ENCODE data around the gene ARMH4.

Gene ARMH4

GRCh38 chr14:58055497-58056010, 96.5 kb downstream of the ARMH4 start:
- no peak for DNase-seq (ENCODE audit: low spot score)

GRCh38 chr14:58054100-58054499, 97.9 kb downstream of the ARMH4 start:
- no peak for DNase-seq (ENCODE audit: low spot score)

GRCh38 chr14:58048219-58048618, 103.8 kb downstream of the ARMH4 start:
- no peak for DNase-seq (ENCODE audit: low spot score)

- DNase-seq (ENCODE audit: low spot score), result no peak
Measured at GRCh38 chr14:58027904-58028303, 124.1 kb downstream of the ARMH4 start.

GRCh38 chr14:58026967-58027366, 125.0 kb downstream of the ARMH4 start:
- DNase-seq (ENCODE audit: low spot score), result no peak

GRCh38 chr14:58026219-58026618, 125.8 kb downstream of the ARMH4 start:
- DNase-seq (ENCODE audit: low spot score), result no peak

- no peak for DNase-seq (ENCODE audit: low spot score)
Measured at GRCh38 chr14:58014778-58015177, 137.2 kb downstream of the ARMH4 start.

GRCh38 chr14:58002618-58003017, 149.4 kb downstream of the ARMH4 start:
- no peak for DNase-seq (ENCODE audit: low spot score)

- DNase-seq (ENCODE audit: low spot score), result no peak
Measured at GRCh38 chr14:57999979-58000378, 152.0 kb downstream of the ARMH4 start.

GRCh38 chr14:57999471-57999870, 152.5 kb downstream of the ARMH4 start:
- no peak for DNase-seq (ENCODE audit: low spot score)

- DNase-seq (ENCODE audit: low spot score), result no peak
Measured at GRCh38 chr14:57998766-57999165, 153.2 kb downstream of the ARMH4 start.

- DNase-seq (ENCODE audit: low spot score), result no peak
Measured at GRCh38 chr14:57991353-57991752, 160.7 kb downstream of the ARMH4 start.

- DNase-seq (ENCODE audit: low spot score), result no peak
Measured at GRCh38 chr14:57988445-57988844, 163.6 kb downstream of the ARMH4 start.

GRCh38 chr14:57987596-57988300, 164.3 kb downstream of the ARMH4 start:
- DNase-seq (ENCODE audit: low spot score), result no peak

GRCh38 chr14:57987051-57987450, 165.0 kb downstream of the ARMH4 start:
- DNase-seq (ENCODE audit: low spot score), result no peak

- DNase-seq (ENCODE audit: low spot score), result no peak
Measured at GRCh38 chr14:57982804-57983634, 169.0 kb downstream of the ARMH4 start.

- DNase-seq (ENCODE audit: low spot score), result no peak
Measured at GRCh38 chr14:57981817-57982560, 170.0 kb downstream of the ARMH4 start.

GRCh38 chr14:57979376-57980048, 172.5 kb downstream of the ARMH4 start:
- no peak for DNase-seq (ENCODE audit: low spot score)

GRCh38 chr14:57976701-57977100, 175.3 kb downstream of the ARMH4 start:
- DNase-seq (ENCODE audit: low spot score), result no peak

- DNase-seq (ENCODE audit: low spot score), result no peak
Measured at GRCh38 chr14:57974896-57975295, 177.1 kb downstream of the ARMH4 start.

- DNase-seq (ENCODE audit: low spot score), result no peak
Measured at GRCh38 chr14:57970594-57970993, 181.4 kb downstream of the ARMH4 start.

GRCh38 chr14:57970175-57970574, 181.8 kb downstream of the ARMH4 start:
- no peak for DNase-seq (ENCODE audit: low spot score)

All from GM03348 (cell line).